IPS-20b (cell line): ENCODE measurements around the gene PIK3R6.

Source experiments
- H3K27ac ChIP-seq: one replicate; pipeline ENCODE4 v1.5.1; 2013; ENCODE audit warnings: low read length
- H3K27me3 ChIP-seq: 2 replicates; pipeline ENCODE4 v1.6.1; 2013; ENCODE audit warnings: mild to moderate bottlenecking, low read length, inconsistent platforms; ENCODE audit not compliant: insufficient read depth
- H3K36me3 ChIP-seq: 2 replicates; pipeline ENCODE4 v1.6.1; 2013; ENCODE audit warnings: low read depth, mild to moderate bottlenecking, inconsistent platforms, low read length, moderate library complexity; ENCODE audit not compliant: insufficient read depth
- H3K4me1 ChIP-seq: 2 replicates; pipeline ENCODE4 v1.6.1; 2013; ENCODE audit warnings: mild to moderate bottlenecking, control low read depth, inconsistent platforms, low read length, moderate library complexity; ENCODE audit not compliant: insufficient read depth
- H3K4me3 ChIP-seq: 2 replicates; pipeline ENCODE4 v1.5.1; 2013; ENCODE audit warnings: mild to moderate bottlenecking, low read length, inconsistent platforms
- H3K9ac ChIP-seq: 2 replicates; pipeline ENCODE4 v1.6.1; 2013; ENCODE audit warnings: low read depth, mild to moderate bottlenecking, inconsistent platforms, low read length, moderate library complexity
- H3K9me3 ChIP-seq: 2 replicates; pipeline ENCODE4 v1.6.1; 2013; ENCODE audit warnings: mild to moderate bottlenecking, low read depth, low read length, inconsistent platforms; ENCODE audit not compliant: insufficient read depth

Gene PIK3R6

DNA sequence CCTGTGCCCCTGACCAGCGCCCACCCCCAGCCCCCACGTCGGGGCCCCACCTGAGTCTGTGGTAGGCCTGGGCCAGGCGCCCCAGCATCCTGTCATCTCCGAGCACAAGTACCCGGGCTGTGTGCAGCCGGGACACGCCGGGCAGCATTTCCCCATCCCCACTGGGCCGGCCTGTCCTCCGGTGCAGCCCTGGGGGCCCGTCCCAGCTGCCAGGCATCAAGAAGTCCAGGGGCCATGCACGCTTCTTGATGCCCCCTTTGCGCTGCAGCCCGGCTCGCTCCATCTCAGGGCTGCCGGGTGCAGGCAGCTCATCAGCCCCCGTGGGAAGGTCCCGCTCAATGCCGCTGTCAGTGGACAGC lies 39.0 kb downstream of the PIK3R6 start:
- Histone ChIP-seq H3K36me3 (no peaks in the 10 kb centered on the region), H3K27ac (no peak overlapping the region), H3K27me3 (no peaks in the 10 kb centered on the region), H3K9ac (no peak overlapping the region), H3K4me3 (no peak overlapping the region), H3K4me1 (no peaks in the 10 kb centered on the region), H3K9me3 (peaks cover 7% of the 10 kb centered on the region)

DNA sequence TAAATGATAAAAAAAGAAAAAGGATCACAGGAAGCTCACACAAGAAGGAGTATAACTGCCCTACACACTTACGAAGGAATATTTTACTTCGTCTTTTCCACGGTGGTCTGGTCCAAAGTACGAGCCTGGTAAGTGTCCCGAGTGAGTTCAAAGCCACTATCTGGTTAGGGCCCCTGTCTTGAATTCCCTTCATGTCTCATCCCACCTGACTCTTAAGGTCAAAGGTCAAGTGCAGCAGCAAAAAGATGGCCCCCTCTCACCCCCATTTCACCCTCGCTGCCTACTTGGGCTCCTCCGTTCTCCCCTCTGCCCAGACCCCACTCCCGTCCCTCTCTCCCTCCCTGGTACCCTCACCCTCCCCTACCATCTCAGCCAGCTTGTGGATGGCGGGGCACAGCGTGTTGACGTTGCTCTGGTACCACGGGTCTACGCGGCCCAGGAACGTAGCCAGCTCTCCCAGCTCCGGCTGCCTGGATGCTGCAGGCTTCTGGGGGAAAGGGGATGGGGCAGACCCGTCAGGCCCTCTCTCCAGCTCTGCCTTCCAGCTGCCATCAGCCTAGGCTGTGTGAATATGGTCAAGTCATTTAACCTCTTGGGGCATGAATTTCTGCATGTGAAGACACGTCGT lies 40.6 kb downstream of the PIK3R6 start:
- Histone ChIP-seq H3K9me3 (peaks cover 7% of the 10 kb centered on the region), H3K4me3 (no peak overlapping the region), H3K9ac (no peak overlapping the region), H3K4me1 (no peaks in the 10 kb centered on the region), H3K27ac (no peak overlapping the region), H3K27me3 (no peaks in the 10 kb centered on the region), H3K36me3 (no peaks in the 10 kb centered on the region)

DNA sequence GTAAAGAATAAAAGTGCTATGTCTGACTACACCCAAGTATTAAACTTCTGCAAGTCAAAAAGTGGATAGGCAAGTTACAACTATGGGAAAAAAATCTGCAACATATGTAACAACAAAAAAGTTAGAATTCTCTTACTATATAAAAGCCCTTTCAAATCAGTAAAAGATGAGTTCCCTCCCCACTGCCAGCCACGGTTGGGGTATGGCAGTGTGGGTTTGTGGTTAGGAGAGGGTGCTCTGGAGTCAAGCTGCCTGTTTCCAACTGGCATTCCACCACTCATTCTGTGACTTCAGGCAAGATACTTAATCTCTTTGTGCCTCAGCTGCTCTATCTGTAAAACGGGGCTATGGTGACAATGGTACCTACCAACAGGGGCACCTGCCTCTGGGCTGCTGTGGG lies 41.7 kb downstream of the PIK3R6 start:
- H3K4me3 ChIP-seq: no peak overlapping the region
- no peak overlapping the region for H3K9ac ChIP-seq
- H3K4me1 ChIP-seq: no peaks in the 10 kb centered on the region
- H3K27ac ChIP-seq: no peak overlapping the region
- H3K27me3 ChIP-seq: no peaks in the 10 kb centered on the region
- H3K36me3 ChIP-seq: no peaks in the 10 kb centered on the region
- H3K9me3 ChIP-seq: peaks cover 7% of the 10 kb centered on the region

DNA sequence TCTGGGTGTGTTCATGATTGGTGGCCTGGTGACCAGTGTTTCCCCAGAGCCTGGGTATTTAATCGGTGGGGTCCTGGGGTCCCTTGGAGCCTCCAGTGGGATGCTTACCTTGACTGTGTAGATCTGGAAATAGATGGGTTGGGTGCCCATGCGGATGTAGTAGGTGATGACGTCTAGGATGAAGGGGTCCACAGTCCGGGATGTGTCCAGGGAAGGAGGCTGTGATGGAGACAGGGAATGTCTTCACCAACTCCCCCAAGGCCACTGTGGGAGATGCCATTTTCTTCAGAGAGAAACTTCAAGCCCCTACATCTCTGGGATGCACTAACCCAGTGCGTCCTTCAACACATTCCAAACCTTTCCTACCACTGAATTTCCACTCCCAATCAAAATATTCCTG lies 44.2 kb downstream of the PIK3R6 start:
- Histone ChIP-seq H3K9me3 (peaks cover 7% of the 10 kb centered on the region), H3K9ac (no peak overlapping the region), H3K4me1 (no peaks in the 10 kb centered on the region), H3K27me3 (no peaks in the 10 kb centered on the region), H3K36me3 (no peaks in the 10 kb centered on the region), H3K27ac (no peak overlapping the region), H3K4me3 (no peak overlapping the region)

DNA sequence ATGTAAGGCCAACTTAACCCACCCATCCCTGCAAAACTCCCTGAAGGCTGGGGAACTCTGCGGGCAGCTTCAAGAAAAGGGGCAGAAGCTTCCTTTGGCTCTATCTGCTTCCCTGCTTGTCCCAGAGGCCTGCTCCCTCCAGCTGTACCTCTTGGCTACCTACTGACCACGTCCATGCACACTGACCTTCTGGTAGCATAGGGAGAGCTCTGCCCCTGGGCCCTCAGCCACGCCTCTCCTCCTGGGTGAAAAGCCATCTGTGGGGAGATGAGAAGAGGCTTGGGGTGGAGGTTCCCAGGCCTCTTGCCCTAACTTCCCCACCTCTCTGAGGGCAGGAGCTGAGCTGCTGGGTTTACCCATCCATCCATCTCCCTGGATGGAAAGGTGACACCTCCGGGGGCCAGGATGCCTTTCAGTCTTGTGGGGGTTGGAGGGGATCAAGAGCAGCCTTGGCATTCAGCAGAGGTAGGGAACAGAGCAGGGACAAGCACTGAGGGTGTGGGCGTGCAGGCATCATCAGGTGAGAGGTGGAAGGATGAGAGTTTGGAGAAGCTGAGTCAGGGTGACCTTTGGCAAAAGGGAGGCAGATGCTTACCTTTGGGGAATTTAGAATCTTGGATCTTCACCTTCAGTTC lies 45.0 kb downstream of the PIK3R6 start:
- Histone ChIP-seq H3K27ac (no peak overlapping the region), H3K36me3 (no peaks in the 10 kb centered on the region), H3K9ac (no peak overlapping the region), H3K27me3 (no peaks in the 10 kb centered on the region), H3K4me3 (no peak overlapping the region), H3K4me1 (no peaks in the 10 kb centered on the region), H3K9me3 (peaks cover 7% of the 10 kb centered on the region)

DNA sequence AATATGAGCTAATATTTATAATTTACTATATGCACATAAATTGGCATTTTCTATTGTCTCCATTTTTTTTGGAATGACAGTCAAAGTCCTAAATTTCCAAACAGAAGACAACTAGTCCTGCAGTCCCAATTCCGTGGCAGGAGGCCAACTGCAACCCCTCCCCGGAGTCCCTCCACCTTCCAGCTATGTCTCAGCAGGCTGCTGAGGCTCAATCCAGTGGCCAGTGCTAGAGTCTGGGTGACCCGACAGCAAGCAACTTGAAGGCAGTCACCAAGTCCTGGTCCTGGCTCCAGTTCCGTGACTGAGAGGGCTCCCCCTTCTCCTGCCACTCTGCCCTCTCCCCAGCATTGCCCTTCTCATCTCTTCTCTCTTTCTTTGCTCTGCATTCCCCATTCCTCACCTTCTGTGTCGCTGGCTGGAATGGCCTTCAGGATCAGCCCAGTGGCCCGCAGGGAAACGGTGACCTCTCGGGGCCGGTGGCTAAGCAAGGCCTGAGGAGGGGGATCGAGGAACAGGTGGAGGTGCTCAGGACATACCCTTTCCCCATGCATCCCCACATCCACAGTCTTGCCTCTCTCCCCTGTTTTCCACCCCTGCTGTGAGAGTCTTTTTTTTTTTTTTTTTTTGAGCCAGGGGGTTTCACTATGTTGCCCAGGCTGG lies 45.9 kb downstream of the PIK3R6 start:
- Histone ChIP-seq H3K9ac (no peak overlapping the region), H3K4me1 (no peaks in the 10 kb centered on the region), H3K27ac (no peak overlapping the region), H3K4me3 (no peak overlapping the region), H3K27me3 (no peaks in the 10 kb centered on the region), H3K9me3 (peaks cover 7% of the 10 kb centered on the region), H3K36me3 (no peaks in the 10 kb centered on the region)

DNA sequence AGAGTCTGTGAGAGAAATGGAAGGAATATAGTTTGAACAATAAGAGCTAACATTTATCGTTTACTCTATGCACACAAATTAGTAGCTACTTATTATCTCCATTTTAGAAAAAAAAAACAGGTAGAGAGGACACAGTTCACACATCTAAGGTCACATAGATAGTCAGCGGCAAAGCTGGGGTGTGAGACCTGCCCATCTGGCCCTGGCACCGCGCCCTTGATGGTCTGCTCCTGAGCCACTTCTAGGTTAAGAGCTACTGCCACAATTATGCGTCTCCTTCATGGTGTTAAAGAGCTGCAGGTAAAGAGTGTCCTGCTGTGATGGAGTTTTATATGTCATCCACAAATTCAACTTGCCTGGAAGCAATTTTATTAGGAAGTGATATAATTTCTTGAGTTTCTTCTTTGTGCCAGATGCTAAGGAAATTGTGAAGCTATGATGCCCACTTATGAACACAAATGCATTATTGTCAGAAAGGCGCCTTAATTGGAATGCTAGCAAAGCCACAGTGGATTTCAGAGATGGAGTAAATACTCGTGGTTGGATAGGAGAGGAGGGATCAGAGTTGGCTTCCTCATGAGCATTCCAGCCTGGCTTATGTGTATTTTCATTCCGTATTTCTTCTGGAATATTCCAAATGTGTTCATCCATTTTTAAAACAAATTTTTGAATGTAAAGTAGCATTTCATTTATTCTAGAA lies 47.0 kb downstream of the PIK3R6 start:
- H3K36me3 ChIP-seq: no peaks in the 10 kb centered on the region
- H3K9ac ChIP-seq: no peak overlapping the region
- no peak overlapping the region for H3K27ac ChIP-seq
- no peaks in the 10 kb centered on the region for H3K27me3 ChIP-seq
- no peaks in the 10 kb centered on the region for H3K4me1 ChIP-seq
- peaks cover 7% of the 10 kb centered on the region for H3K9me3 ChIP-seq
- H3K4me3 ChIP-seq: no peak overlapping the region

DNA sequence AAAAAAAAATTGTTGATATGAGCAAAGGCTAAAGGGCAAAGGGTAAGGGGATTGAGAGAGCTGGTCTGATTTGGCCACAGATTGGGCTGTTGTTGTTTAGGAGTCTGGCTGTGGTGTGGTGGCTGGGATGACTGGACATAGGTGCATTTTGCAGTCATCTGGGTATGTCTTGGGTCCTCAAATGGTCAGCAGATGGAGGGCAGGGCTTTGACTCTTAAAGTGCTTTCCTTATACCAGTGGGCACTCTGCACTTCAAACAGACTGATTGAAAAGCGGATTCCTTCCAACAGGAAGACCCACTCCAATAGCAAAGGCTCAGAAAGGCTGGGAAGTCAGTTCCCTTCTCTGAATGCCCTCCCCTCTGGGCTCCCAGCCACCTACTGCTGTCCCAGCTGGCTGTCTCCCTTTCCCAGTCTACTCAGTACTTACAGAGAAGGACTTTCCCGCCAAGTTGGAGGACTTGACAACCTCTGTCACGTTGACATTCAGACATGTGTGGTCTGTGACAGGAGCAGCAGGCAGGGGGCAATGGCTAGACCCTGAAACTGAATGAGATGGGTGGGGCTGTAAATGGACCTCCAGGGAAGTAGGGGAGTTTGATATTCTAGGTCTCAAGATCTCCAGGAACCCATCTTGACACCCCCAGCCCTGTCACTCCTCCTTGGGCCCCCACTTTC lies 48.7 kb downstream of the PIK3R6 start:
- Histone ChIP-seq H3K36me3 (no peaks in the 10 kb centered on the region), H3K9ac (no peak overlapping the region), H3K4me1 (no peaks in the 10 kb centered on the region), H3K27me3 (no peaks in the 10 kb centered on the region), H3K9me3 (no peaks in the 10 kb centered on the region), H3K4me3 (no peak overlapping the region), H3K27ac (no peak overlapping the region)

DNA sequence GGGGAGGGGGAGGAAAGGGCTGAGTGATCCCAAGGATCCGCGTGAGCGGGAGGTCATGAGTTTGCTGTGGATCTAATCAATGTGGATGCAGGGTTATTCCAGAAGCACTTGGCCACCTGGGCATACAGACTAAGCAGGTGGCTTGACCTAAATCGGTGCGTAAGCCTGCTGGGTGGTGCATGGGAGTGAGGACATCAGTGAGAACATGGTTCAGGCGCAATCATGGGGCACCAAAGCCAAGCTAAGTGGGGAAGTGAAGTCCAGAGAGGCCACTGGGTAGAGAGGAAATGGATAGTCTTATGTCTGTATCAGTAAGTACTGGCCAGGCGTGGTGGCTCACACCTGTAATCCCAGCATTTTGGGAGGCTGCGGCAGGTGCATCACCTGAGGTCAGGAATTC lies 49.4 kb downstream of the PIK3R6 start:
- no peak overlapping the region for H3K9ac ChIP-seq
- no peaks in the 10 kb centered on the region for H3K27me3 ChIP-seq
- H3K27ac ChIP-seq: no peak overlapping the region
- H3K4me3 ChIP-seq: no peak overlapping the region
- H3K4me1 ChIP-seq: no peaks in the 10 kb centered on the region
- H3K9me3 ChIP-seq: no peaks in the 10 kb centered on the region
- no peaks in the 10 kb centered on the region for H3K36me3 ChIP-seq

DNA sequence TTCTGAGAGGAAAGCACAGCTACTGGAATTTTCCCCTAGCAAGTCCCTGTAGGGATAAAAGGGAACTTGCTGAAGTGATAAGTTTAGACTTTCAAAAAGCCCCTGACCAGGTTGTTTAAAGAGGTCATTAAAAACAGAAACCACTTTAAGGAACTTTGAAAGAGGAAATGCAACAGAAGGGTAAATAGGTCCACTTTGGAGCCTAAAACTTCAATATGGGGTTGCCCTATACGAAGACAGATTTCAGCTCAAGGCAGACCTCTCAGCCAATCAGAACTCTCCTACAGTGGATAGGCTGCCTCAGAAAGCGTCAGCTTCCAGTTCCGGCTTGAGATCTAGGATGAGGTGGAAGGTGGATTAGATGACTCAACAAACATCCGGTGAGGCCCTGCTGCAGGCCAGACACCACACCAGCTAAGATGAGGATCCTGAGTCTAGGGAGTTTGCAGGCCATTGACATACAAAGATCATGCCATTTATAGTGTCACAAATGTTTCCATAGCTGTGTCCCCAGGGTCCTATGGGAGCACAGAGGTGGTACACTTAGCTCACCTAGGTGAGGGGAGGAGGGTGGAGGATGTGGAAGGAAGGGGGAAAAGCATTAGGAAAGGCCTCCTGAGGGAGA lies 60.4 kb downstream of the PIK3R6 start:
- Histone ChIP-seq H3K9ac (no peak overlapping the region), H3K36me3 (no peaks in the 10 kb centered on the region), H3K4me3 (no peak overlapping the region), H3K27ac (no peak overlapping the region), H3K4me1 (no peaks in the 10 kb centered on the region), H3K27me3 (no peaks in the 10 kb centered on the region), H3K9me3 (no peaks in the 10 kb centered on the region)

DNA sequence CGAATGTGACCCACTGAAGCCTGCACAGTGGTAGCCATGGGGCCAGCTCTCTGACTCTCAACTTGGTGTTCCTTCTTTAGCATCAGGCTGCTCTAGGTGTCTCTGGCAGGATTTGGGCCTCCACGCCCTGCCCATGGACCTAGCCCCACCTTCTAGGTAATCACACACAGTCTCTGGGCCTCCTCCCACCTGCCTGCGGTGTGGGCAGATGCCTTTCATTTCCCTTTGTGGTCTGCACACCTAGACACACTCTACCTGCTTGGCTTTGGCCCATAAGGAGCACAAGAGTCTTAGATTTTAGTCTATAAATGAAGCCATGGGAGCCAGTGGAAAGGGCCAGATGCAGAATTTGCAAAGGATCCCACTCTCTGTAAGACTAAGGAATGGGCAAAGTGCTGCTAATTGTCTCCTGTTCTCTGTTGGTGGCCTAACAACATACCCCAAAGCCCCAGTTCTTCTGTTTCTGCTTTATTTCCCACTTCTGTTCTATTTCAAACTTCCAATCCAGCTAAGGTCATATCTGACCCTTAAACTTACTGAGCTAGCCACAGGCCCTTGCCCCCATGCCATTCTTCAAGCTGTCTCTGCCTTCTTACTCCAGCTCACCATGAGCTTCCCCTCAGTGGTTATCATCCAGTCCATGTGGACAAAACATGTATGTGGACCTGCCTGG lies 61.1 kb downstream of the PIK3R6 start:
- H3K9me3 ChIP-seq: no peaks in the 10 kb centered on the region
- H3K4me1 ChIP-seq: no peaks in the 10 kb centered on the region
- H3K4me3 ChIP-seq: no peak overlapping the region
- H3K36me3 ChIP-seq: no peaks in the 10 kb centered on the region
- no peaks in the 10 kb centered on the region for H3K27me3 ChIP-seq
- H3K9ac ChIP-seq: no peak overlapping the region
- H3K27ac ChIP-seq: no peak overlapping the region
